Measurements from ENCODE around the gene STH. TPM values are rescaled to one million over a fixed set of nuclear protein-coding genes. Genes with fewer than 3 reads are reported as not detected.
A peak's percentile ranks its signal among the peaks of the same experiment; 100 is the strongest.

The STH gene
- total and polyA plus RNA-seq, 9 of the 15 experiments (the other 6 are each of a cell fraction or from before 2014, with no cell fraction given) = not detected

- TF ChIP-seq ZNF707 (CRISPR knock-in tag; conservative IDR thresholded peaks at IDR 0.05) (no peak), TCF15 (CRISPR knock-in tag; IDR thresholded peaks at IDR 0.05) (no peak), HMBOX1 (IDR thresholded peaks at IDR 0.05) (peak; percentile 52; the same call in 1 of the 2 replicates), HDGF (IDR thresholded peaks at IDR 0.05) (no peak), TAF15 (IDR thresholded peaks at IDR 0.05; ENCODE audit: low read depth, low read length) (no peak), ATF6 (CRISPR knock-in tag; IDR thresholded peaks at IDR 0.05) (no peak), ZBTB12 (CRISPR knock-in tag; IDR thresholded peaks at IDR 0.05) (no peak), ATF7 (IDR thresholded peaks at IDR 0.05) (0 out of 2 replicates have a peak, but pooled peaks have one; percentile 23), NFIC (IDR thresholded peaks at IDR 0.05) (peak; percentile 52; the same call in 1 of the 2 replicates), XRCC4 (IDR thresholded peaks at IDR 0.05; ENCODE audit: extremely low read depth, insufficient read depth, insufficient read length) (no peak), BRD9 (IDR thresholded peaks at IDR 0.05; ENCODE audit: low read depth, partially characterized antibody) (no peak), IRF9 (tag; IDR thresholded peaks at IDR 0.05) (no peak)
These were observed 45.4 kb downstream of the STH start (continued) for GRCh38 chr17:46044286-46044928.

All from K562 (cell line).